AG04449 (cell line): Measurements from ENCODE around the gene NOL3.

Experiments used
- CTCF ChIA-PET: fragments of 350-600 bp; formaldehyde crosslinking; extraction: SDS; loops from one replicate; lab custom pipeline; 2021; ENCODE audit warnings: antibody characterized with exemption; lab: Yijun Ruan, JAX
- POLR2A ChIA-PET: fragments of 400-600, 350-600 bp; formaldehyde crosslinking; extraction: SDS; loops from one replicate; lab custom pipeline; 2020; ENCODE audit warnings: antibody characterized with exemption, inconsistent platforms; lab: Yijun Ruan, JAX
- DNase-seq: peaks from one replicate; pipeline ENCODE4 v3.0.0-alpha.2; 2010; ENCODE audit warnings: low read depth, low spot score
- H3K4me3 ChIP-seq: 2 replicates; pipeline ENCODE4 v1.5.1; 2011; ENCODE audit warnings: low read depth, mild to moderate bottlenecking, control low read depth, low read length
- CTCF ChIP-seq: IDR thresholded peaks from one replicate; pipeline ENCODE4 v1.5.1; 2011; ENCODE audit warnings: mild to moderate bottlenecking, moderate library complexity, low read length, control low read depth, inconsistent platforms; ENCODE audit not compliant: insufficient read depth; ENCODE audit errors: missing control alignments

The NOL3 gene

GRCh38 chr16:67209565-67209964 lies 39.2 kb downstream of the NOL3 start:
- H3K4me3 ChIP-seq, result no peak overlapping the region
- no peak for TF ChIP-seq CTCF
- DNase-seq, result no peak
- POLR2A ChIA-PET, result interaction anchor here (1.1 to 2.2 kb wide), 2 partner anchors 17 to 39 kb away, joined by 5 to 9 read pairs; partner anchors contain the start of gene TMEM208
- CTCF ChIA-PET, result interaction anchor here (1.2 to 10.5 kb wide), 2 partner anchors 11 to 13 kb away, joined by 3 to 83 read pairs; partner anchors contain the start of genes E2F4 and ELMO3

GRCh38 chr16:67210069-67210937 lies 40.0 kb downstream of the NOL3 start:
- ChIA-PET CTCF (interaction anchor here (10.5 kb wide), 1 partner anchor 14 kb away, joined by 83 read pairs; the partner anchor contains the start of genes E2F4 and ELMO3), POLR2A (interaction anchor here (0.6 kb wide), 1 partner anchor 13 kb away, joined by 3 read pairs; no protein-coding TSS in a partner anchor)
- TF ChIP-seq CTCF, result no peak
- no peak for DNase-seq
- H3K4me3 ChIP-seq, result no peak overlapping the region

- no peak for TF ChIP-seq CTCF
- POLR2A ChIA-PET, result no interaction called here
- no peak for DNase-seq
- CTCF ChIA-PET, result interaction anchor here (10.5 kb wide), 1 partner anchor 15 kb away, joined by 83 read pairs; the partner anchor contains the start of genes E2F4 and ELMO3
- no peak overlapping the region for H3K4me3 ChIP-seq
These were observed 41.3 kb downstream of the NOL3 start for GRCh38 chr16:67211674-67212073.

- TF ChIP-seq CTCF, result no peak
- ChIA-PET CTCF (interaction anchor here (0.6 to 10.5 kb wide), 4 partner anchors 14 to 46 kb away, joined by 3 to 83 read pairs (median 3); partner anchors contain the start of genes E2F4, ELMO3 and TMEM208), POLR2A (no interaction called here)
- H3K4me3 ChIP-seq, result no peak overlapping the region
- DNase-seq, result no peak
These were observed 42.4 kb downstream of the NOL3 start for GRCh38 chr16:67212766-67213165.

- CTCF ChIA-PET, result interaction anchor here (0.6 to 10.5 kb wide), 6 partner anchors 10 to 45 kb away, joined by 3 to 83 read pairs (median 3); partner anchors contain the start of genes E2F4, ELMO3 and TMEM208
- TF ChIP-seq CTCF, result no peak
- POLR2A ChIA-PET, result no interaction called here
- H3K4me3 ChIP-seq, result no peak overlapping the region
- no peak for DNase-seq
These were observed 43.1 kb downstream of the NOL3 start for GRCh38 chr16:67213197-67214019.
